ENCODE measurements around the gene IDE.

DNA sequence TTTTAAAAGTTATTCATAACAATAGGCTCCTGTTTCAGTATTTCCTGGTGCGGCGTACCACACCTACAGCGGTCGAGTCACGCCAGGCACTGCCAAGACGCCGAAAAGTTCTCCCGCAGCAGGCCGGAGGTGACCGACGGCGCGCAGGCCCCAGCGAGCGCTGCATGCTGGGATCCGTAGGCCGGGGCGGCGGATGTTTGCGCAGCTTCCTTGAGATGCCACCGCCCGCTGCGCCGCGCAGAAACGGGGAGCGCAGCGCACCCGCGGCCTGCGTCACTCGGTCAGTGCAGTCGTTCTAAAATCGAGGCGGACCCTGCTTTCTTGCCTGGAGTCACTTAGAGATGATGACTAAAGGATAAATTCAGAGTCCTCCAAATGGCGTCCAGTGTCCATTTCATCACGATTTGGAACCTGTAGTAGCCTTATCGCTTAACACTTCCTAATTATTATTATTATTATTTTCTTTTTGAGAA lies 17.7 kb upstream of the IDE start:
- no peak for TF ChIP-seq EP300 (IDR thresholded peaks at IDR 0.05)
- TF ChIP-seq CTCF (IDR thresholded peaks at IDR 0.05) = no peak
